ENCODE measurements around the gene CTSZ. TPM values are rescaled to one million over a fixed set of nuclear protein-coding genes. Genes with fewer than 3 reads are reported as not detected.

The CTSZ gene
- total RNA-seq, 1 donor from 2014 or later, result 23.8 TPM

DNA sequence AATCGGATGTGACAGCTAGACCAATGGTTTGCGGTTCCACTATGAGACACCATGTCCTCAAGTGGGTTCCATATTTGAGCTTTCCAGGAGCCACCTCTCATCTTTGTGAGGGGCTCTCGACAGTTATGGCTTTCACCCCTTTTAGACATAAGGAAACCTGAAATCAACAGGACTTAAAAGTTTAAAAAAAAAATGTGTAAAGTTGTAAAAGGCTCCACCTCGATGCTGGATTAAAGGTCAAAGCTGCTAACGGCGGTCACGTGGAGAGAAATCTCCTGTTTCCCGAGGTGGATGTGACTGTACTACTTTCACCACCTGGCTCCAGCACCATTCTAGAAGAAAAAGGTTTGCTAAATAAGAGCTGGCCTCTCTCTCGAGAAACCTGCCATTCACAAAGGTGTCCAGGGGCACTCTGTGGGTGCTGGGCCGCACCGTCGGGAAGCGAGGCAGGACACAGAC is 24.5 kb upstream of the CTSZ start:
- ATAC-seq, result no peak

DNA sequence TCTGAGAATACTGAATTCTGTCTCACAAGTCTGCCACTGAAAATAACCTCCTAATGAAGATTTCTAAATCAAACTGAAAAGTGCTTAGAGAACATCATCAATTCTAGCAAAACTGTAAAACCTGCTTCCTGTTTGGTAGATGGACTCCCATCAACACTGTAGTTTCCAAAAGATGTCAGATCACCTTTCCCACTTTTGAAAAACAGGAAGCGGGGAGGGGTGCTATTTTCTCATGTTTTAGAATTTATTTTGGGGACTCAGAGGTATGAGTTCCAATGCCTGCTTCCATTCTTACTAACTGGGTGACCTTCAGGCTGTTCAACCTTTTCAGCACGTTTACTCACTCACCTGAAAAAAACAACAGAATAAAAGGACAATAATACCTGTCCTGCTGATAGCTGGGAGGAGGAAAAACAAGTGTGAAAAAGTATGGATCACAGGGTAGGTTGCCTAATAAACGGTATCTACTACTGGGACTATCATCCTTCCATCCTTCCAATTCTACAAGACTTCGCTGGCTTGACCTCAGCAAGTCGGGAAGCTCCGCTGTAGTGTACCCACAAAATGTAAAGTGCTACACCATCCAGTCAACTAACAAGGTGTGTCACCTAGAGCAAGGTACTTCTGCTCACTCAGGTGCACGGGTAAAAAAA is 24.0 kb upstream of the CTSZ start:
- peak; percentile 12 for ATAC-seq

DNA sequence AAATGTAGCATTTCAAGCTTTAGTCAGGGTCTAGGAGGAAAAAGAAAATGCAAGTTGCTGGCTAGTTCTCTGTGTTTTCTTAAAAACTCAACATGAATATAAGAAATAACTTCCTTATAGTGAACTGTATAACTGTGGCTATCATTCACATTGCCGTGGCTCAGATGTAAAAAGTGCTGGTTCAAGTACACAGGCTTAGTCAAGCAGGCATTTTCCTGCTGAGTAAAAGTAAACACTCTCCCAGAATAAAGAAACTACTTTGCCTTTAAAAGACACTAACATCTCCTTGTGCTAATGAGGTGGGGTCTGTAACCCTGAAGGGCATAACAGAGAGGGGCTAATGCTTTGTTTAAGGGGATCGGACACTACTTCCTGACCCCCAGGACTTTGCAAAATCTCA is 21.8 kb upstream of the CTSZ start:
- no peak for ATAC-seq

DNA sequence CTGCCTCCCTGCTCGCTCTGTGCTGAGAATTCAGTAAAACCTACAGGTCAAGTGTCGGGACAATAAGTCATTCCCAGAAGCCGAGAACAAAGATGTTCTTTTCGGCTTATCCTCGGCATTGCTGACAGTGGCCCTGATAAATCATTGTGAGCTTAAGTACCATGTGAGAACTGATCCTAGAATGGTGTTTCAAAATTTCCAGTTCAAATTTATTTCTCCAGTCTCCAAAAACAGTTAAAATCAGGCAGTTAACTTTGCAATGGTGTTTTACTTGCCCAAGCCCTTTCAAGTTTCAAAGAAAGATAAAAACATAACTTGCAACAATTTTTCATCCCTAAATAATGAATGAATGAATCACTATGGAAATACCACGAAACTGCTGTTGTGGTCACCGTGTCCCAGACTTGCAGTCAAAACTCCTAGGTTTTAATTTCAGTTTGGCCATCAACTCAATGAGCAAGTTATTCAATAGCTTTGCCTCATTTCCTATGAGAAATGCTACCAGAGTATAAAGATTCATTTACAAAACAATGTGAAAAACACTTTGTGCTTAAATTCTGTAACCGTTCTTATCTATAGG is 20.8 kb upstream of the CTSZ start:
- no peak for ATAC-seq

DNA sequence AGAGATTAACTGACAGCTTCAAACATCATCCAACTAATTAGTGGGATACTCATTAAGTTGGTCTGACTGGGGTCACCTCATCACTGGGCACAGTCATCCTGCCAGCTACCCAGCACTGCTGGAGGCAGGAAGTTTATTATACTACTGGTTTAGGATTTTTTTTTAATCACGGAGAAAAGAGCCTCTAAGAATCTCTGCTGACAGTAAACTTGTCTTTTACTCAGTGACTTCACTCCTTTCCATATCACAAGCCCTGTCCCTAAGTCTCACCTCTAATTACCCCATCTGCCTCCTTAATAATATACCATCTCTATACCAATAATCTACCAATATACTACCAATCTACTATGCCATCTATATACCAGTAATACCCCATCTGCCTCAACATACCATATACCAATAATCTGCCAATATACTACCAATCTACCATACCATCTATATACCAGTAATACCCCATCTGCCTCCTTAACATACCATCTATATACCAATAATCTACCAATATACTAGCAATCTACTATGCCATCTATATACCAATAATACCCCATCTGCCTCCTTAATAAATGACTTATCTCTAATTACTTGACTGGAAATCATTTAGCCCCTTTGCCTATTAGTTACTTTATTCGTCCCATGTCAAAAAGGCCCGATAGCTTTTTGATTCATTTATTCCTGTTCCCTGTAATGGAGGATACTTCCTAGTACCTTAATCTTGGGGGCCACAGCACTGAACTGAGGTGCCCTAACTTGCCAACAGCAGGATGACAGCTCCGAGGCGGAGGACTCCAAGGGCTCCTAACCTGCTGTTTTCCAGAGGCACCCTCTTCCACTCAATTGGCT is 20.1 kb upstream of the CTSZ start:
- no peak for ATAC-seq

DNA sequence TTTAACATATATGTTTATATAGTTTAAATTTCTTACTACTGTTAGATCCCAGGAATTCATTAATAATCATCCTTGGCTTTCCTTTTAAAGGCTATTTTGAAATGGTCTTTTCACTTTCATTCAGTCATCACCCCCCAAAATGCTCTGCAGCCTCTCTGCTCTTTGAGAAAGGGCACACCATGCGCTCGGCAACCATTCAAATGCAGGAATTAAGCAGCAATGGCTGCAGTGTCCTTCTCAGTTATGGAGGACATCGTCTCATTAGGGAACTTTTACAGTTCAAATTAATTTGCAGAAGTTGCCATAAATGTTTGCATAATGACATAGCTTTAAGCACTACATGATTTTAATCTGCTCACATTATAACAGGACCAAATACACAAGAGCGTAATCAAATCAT is 18.5 kb upstream of the CTSZ start:
- ATAC-seq, result no peak

DNA sequence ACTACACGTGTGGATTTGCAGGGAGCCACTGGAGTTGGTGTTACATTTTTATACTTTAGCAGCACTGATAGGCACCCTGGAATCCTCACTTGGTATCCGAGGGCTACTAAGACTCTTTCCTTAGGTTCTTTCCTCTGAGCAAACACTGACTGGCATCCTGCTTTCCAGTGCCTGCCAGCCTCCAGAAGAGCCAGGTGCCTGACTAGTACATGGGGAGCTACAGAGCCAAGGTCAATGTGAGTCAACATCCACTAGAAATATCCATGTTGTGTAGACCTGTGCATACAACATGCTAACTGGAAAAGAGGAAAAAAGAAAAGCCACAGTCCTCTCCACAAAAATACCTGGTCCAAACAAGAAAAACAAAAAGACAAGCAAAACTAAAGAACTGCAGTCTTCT is 18.0 kb upstream of the CTSZ start:
- ATAC-seq, result no peak

DNA sequence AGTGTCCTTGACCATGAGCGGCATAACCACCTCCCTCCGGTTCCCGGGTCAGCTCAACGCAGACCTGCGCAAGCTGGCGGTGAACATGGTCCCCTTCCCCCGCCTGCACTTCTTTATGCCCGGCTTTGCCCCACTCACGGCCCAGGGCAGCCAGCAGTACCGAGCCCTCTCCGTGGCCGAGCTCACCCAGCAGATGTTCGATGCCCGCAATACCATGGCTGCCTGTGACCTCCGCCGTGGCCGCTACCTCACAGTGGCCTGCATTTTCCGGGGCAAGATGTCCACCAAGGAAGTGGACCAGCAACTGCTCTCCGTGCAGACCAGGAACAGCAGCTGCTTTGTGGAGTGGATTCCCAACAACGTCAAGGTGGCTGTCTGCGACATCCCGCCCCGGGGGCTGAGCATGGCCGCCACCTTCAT is 17.1 kb upstream of the CTSZ start:
- no peak for ATAC-seq

DNA sequence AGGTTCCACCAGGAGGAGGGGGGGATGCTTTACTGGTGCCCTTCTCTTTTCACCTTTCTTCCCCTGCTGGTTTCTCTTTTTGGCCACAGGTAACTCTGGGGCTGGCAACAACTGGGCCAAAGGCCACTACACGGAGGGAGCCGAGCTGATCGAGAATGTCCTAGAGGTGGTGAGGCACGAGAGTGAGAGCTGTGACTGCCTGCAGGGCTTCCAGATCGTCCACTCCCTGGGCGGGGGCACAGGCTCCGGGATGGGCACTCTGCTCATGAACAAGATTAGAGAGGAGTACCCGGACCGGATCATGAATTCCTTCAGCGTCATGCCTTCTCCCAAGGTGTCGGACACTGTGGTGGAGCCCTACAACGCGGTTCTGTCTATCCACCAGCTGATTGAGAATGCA is 16.6 kb upstream of the CTSZ start:
- no peak for ATAC-seq

DNA sequence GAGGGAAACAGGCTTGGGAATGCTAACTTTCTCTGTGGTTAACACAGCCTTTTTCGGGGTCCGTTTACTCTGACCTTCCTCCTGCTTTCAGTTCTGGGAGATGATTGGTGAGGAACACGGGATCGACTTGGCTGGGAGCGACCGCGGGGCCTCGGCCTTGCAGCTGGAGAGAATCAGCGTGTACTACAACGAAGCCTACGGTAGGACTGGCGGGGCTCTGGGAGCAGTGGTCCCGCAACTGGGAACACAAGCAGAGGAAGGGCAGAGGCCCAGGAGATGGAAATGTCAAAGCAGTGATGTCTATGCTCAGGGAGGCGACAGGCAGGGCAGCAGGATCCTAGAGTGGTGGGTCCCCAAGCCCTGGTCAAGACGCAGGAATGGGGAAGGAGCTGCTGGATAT is 15.7 kb upstream of the CTSZ start:
- ATAC-seq, result no peak

DNA sequence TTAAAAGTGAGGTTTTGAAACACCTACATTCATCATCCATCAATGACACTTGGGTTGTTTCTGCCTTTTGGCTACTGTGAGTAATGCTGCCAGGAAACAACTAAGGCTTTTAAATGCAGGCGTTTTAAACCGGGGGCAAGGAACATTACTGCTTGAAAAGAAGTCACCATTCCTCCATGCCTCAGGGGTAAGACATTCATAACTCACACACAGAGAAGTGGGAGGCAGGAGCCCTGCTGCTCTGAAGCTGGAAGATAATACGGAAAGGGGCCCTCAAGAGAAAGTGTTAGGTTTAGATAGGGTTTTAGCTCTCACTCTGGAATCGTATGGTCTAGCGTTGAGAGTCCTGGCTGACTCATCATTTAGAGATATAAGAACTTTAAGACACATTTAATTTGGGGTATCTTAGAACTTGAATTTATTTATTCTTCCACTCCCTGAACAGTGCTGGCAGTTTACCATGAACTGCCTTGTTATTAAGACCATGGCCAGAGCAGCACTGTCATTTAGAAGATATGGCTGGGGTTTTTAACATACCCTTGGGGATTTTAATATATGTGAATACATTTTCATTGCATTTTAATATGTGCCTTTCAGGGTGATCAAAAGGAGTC is 14.0 kb upstream of the CTSZ start:
- peak; percentile 55 for ATAC-seq

DNA sequence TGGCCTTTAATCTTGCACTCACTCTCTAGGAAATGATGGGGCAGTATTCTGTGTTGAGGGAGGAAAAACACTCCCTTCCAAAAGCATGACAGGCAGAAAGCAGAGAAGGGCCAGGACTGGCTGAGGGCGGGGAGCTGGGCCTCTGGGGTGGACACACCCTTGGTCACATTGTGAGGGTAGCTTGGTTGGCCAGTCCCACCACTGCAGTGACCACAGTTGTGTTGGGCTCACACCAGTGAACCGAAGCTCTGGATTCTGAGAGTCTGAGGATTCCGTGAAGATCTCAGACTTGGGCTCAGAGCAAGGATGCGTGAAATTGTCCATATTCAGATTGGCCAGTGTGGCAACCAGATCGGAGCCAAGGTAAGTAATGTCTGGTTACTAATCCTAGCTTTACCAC is 12.2 kb upstream of the CTSZ start, which contains the start of gene TUBB1:
TUBB1 (plus strand) TSS at position 213 of the 400 bp plus-strand sequence; CDS start at position 307, 94 bp downstream.
- ATAC-seq, result no peak

DNA sequence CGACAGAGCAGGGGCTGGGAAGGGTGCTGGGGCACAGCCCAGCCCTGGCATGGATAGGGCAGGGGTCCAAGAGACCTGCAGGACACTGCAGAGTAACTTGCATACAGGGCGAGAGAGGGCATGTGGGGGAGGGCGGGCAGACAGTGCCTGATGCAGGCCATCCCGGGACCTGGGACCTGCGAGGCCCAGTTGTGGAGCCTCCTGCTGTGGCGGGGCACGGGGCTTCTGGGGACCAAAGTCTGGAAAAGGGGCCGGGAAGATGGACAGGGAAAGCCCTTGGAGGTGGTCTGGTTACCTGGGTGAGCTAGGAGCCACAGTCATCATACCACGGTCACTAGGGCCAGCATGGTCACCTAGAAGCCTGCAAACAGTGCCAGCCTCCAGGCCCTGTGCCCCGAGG is 11.8 kb upstream of the CTSZ start:
- no peak for ATAC-seq

DNA sequence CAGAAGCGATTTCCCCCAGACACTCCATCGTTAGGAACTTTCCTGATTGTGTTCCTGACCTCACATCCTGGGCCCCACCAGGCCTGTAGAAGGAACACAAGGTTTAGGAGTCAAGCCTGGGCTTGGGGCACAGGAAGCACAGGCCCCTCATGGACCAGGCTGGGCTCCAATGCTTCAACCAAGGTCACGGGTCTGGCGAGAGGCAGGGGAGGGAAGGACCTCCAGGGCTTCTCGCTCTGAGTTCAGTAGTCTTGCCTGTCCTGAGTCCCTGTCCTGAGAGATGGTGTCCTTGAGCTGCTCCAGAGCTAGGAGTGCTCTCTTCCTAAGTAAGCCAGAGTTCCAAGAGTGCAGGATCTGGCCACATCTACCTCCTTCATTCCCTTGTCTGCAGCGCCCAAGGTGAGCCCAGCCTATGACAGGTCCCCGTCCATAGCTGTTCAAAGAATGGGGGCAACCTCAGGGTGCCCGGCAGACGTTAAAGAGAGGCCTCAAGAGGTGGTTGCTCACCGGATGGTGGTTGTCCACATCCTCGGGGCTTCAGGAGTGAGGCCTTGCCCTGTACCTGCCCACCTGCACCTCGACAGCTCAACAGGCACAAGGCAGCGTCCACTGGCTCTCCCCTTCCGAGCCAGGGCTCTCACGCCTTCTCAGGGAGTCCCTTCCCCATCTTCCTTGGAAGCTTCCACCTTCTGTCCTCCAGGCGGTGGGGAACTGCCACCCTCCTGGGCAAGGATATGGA is 10.6 kb upstream of the CTSZ start:
- ATAC-seq, result peak; percentile 7

DNA sequence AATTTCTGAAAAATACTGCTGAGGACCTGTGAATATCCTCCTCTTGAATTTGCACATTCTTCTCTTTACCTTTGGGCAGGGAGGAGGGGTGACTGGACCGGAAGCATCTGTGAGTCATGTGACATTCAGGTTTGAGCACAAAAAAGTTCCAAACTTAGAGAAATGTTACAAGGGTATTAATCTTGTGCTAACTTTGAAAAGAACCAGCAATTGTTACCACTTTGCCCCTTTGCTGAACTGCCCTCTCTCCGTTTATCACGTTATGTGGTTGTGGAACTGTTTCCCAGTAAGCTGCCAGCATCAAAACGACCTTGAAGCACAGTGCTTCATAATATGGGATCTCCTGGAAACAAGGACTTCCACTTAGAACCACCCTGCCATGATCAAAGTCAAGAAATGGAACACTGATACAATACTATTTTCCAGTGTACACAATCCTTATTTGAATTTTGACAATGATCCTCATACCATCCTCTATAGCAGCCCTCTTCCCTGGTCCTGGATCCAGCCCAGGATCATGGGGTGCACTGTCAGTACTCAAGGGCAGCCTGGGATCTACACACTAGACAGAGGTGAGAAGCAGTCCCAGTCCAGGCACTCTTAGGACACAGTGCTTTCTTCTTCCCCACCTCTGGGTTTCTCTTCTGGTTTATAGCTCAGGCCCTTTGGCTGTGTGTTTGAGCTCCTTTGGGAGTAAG is 9.9 kb upstream of the CTSZ start:
- no peak for ATAC-seq

DNA sequence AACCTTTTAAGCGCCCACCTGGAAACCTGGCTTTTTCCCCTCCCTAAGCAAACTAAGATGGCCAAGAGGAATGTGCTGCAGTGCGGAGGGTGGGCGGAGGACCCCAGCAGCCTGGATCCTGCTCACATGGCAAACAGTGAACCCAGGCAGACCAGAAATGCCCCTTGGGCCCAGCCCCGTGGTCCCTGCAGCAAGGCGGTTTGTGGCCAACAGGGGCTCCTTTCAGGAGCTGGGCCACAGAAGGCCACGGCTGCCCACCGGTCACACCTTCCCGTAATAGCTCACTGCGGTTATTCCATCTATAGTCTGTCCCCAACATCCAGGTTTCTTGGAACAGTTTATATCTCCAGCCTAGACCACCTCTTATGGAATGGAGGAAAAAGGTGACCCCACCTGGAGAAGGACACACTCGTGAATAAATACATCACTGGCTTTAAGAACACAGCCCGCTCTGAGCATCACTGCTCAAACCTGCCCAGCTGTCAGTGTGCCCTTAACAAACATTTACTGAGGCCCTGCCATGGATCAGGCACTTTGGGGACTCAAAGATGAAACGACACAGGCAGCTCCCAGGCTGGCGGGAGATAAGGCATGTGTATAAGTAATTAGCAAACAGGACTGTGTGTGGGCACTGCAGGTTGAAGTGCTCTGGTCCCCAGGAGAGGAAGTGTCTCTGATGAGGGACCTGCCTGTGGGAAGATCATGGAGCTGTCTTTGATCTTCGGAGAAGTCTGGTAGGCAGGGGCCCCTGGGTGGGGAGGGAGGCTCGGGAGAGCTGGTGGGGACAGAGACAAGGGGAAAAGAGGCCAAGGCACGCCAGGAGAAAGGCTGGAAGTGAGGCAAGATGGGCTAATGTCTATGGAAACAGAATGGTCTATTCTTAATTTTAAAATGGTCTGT is 9.0 kb upstream of the CTSZ start:
- ATAC-seq, result no peak

DNA sequence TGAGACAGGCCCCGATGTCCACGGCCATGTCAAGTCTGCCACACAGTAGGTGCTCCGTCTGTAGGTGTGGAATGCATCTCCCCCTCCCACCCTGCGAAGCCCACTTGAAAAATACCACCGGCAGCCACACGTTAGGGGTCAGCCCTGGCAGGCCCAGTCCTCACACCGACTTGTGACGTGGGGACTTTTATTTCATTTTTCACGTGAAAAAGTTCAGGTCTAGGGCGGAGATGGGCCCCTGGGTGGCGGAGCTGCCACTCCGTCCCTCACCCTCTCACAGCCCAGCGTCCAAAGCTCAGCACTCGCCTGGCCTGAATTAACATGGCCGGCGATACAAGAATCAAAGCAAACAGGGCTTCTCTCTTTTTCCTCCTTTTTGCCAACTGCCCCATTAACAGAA is 8.4 kb upstream of the CTSZ start:
- no peak for ATAC-seq

DNA sequence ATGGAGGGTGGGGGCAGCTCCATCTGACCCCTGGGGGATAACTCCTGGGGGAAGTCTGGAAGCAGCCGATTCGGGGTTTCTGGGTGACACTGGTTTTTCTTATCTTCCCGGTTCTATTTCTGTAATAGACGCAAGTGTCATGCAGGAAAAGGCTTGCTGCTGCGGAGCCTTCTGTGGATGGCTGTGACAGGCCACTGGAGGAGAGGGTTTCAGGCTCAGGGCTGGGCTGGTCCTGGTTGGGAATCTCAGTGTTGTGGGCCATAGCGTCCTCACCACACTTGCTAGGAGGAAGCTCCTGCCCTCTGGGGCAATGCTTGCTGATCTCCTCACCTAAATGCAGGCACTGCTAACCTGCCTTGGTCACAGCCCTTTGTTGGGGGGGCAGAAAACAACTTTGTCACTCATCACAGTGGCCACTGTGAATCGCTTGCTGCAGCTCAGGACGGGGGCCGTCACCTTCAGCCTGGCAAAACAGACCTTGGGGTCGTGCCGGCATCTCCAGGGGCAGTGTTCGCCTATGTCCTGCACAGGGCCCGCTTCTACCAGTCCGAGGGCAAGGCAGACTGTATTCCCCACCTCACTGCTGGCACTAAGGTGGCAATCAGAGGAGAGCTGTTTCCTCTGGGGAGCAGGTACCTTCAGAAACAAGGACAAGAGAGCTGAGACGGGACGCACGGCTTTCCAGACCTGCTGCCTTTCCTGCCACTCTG is 7.8 kb upstream of the CTSZ start:
- ATAC-seq, result no peak

DNA sequence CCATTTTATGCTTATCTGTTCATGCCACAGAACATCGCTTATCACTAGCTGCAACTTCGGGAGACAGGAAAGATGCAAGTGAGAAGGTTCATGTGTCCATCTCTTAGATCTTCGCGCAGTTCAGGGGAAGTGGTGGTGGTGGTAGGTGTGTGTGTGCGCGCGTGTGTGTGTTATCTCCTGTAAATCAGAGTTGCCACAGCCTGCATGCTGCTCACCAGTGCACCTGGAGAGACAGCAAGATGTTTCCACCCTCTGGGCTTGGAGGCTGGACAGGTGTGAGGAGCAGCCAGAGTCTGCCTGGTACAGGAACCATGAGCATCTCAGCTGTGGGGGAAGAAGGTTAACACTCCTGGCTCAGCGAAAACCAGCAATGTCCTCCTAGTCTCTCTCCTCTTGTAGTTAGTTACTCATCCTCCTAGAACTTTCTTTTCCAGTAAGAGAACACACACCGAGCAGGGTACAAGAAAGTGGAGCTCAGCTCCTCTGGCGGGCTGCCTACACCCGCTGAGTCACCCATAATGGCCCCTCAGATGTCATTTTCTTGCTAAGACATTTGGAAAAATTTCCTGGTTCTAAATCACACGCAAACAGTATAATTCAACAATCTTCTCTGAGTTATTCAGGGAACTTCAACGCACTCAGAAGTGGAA is 7.0 kb upstream of the CTSZ start:
- ATAC-seq, result no peak
